ENCODE results near the gene SULT1E1. TPM values are rescaled to one million over a fixed set of nuclear protein-coding genes. Genes with fewer than 3 reads are reported as not detected.

The SULT1E1 gene
- 1.8 and 6.3 TPM in 2 replicates for total RNA-seq

GRCh38 chr4:69860052-69860451 is at the start of gene SULT1E1:
Gene SULT1E1, minus strand, starts transcription at chr4:69860145. Its CDS starts 2,501 bp downstream, at chr4:69857644.

Other genes with a start within 250 kb of the SULT1E1 start
- gene UGT2A2, start 220.5 kb downstream of the SULT1E1 start, total RNA-seq, result not detected in 2 replicates
- not detected in 2 replicates for gene UGT2A1, start 206.9 kb downstream of the SULT1E1 start, total RNA-seq
- 0.13 and 0.33 TPM in 2 replicates for gene SULT1B1, start 99.5 kb downstream of the SULT1E1 start, total RNA-seq
- not detected in 2 replicates for gene CSN1S1, start 70.9 kb upstream of the SULT1E1 start, total RNA-seq
- gene CSN2, start 105.6 kb upstream of the SULT1E1 start, total RNA-seq, result not detected in 2 replicates
- gene STATH, start 135.8 kb upstream of the SULT1E1 start, total RNA-seq, result not detected in 2 replicates
- not detected in 2 replicates for gene HTN3, start 168.3 kb upstream of the SULT1E1 start, total RNA-seq
- gene HTN1, start 190.3 kb upstream of the SULT1E1 start, total RNA-seq, result not detected in 2 replicates

Measured in mesangial cell (primary cell).